C4-2B (cell line): Measurements from ENCODE around the gene AP4E1.

ENCODE experiments used
- ZFX ChIP-seq: fragments of 450-650 bp; IDR thresholded peaks from 2 replicates; pipeline ENCODE4 v1.6.1; 2017
- TF ChIP-seq, protein P1 (sequence below): fragments of 450-650 bp; conservative IDR thresholded peaks from 2 replicates; pipeline ENCODE4 v1.5.1; 2017; ENCODE audit warnings: mild to moderate bottlenecking

DNA sequence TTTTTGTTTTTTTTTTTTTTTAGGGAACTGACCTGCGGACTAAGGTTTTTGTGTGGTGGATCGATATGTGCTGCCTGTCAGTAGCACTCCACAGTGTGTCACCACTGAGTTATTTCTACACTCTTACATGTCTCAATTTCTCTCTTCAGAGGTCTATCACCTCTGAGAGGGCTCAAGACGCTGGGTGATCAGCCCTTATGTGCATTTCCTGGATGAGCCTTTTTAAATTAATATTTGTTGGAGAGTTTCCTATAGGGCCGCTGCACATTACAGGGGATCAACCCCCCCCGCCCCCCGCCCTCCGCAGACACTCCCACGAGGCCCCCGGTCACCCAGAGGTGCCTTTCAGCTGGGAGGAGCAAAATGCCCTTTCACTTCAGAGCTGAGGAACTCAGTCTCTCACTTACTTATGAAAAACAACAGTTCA lies 34.5 kb upstream of the AP4E1 start:
- TF ChIP-seq, protein P1, sequence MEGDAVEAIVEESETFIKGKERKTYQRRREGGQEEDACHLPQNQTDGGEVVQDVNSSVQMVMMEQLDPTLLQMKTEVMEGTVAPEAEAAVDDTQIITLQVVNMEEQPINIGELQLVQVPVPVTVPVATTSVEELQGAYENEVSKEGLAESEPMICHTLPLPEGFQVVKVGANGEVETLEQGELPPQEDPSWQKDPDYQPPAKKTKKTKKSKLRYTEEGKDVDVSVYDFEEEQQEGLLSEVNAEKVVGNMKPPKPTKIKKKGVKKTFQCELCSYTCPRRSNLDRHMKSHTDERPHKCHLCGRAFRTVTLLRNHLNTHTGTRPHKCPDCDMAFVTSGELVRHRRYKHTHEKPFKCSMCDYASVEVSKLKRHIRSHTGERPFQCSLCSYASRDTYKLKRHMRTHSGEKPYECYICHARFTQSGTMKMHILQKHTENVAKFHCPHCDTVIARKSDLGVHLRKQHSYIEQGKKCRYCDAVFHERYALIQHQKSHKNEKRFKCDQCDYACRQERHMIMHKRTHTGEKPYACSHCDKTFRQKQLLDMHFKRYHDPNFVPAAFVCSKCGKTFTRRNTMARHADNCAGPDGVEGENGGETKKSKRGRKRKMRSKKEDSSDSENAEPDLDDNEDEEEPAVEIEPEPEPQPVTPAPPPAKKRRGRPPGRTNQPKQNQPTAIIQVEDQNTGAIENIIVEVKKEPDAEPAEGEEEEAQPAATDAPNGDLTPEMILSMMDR, result no peak; the same call in 1 of the 2 replicates
- no peak for TF ChIP-seq ZFX
